ENCODE results near the gene ZNF581.

Gene ZNF581

GRCh38 chr19:55669418-55670279 is 26.2 kb downstream of the ZNF581 start:
- DNase-seq: no peak

- no peak for DNase-seq
Measured at GRCh38 chr19:55670280-55671053, 27.0 kb downstream of the ZNF581 start.

- DNase-seq: no peak
Measured at GRCh38 chr19:55671054-55671378, 27.6 kb downstream of the ZNF581 start.

- DNase-seq: no peak
Measured at GRCh38 chr19:55672418-55672817, 29.0 kb downstream of the ZNF581 start.

- no peak for DNase-seq
Measured at GRCh38 chr19:55673465-55673864, 30.0 kb downstream of the ZNF581 start.

GRCh38 chr19:55673889-55674288 is 30.4 kb downstream of the ZNF581 start:
- DNase-seq: no peak

GRCh38 chr19:55674459-55674840 is 31.0 kb downstream of the ZNF581 start:
- no peak for DNase-seq

- peak; percentile 95 for DNase-seq
Measured at GRCh38 chr19:55674841-55675660, 31.6 kb downstream of the ZNF581 start, which contains the start of gene EPN1. EPN1 (plus strand) TSS chr19:55675226; CDS start chr19:55678628, 3,402 bp downstream.

- no peak for DNase-seq
Measured at GRCh38 chr19:55675661-55676354, 32.4 kb downstream of the ZNF581 start.

GRCh38 chr19:55676383-55676782 is 32.9 kb downstream of the ZNF581 start:
- no peak for DNase-seq

GRCh38 chr19:55676889-55677505 is 33.5 kb downstream of the ZNF581 start:
- DNase-seq: no peak

- no peak for DNase-seq
Measured at GRCh38 chr19:55677572-55678028, 34.2 kb downstream of the ZNF581 start.

- no peak for DNase-seq
Measured at GRCh38 chr19:55678121-55678671, 34.7 kb downstream of the ZNF581 start.

- no peak for DNase-seq
Measured at GRCh38 chr19:55679343-55680257, 36.2 kb downstream of the ZNF581 start.

- no peak for DNase-seq
Measured at GRCh38 chr19:55680339-55681130, 37.1 kb downstream of the ZNF581 start.

GRCh38 chr19:55681131-55682092 is 38.0 kb downstream of the ZNF581 start:
- DNase-seq: no peak

GRCh38 chr19:55683449-55684261 is 40.2 kb downstream of the ZNF581 start:
- no peak for DNase-seq

All from NCI-H510A (cell line).